HepG2 (cell line): ENCODE measurements around the gene DCP1B. TPM values are rescaled to one million over a fixed set of nuclear protein-coding genes. Genes with fewer than 3 reads are reported as not detected.

ENCODE experiments used
- CENPT ChIP-seq: sonication (generic); formaldehyde crosslinking; IDR thresholded peaks from 2 replicates; pipeline ENCODE4 v1.8.0; 2022; ENCODE audit warnings: low read depth, mild to moderate bottlenecking, moderate library complexity, missing genetic modification reagents
- CREB1 ChIP-seq, 2 experiments: fragments of 450-650 bp in 1 of 2; IDR thresholded peaks; 2 replicates each; pipeline ENCODE4 v1.6.1; 2016 to 2017; ENCODE audit warnings: control low read depth in 1 of 2, mild to moderate bottlenecking in 1 of 2, missing compliant biosample characterization in 1 of 2, missing genetic modification characterization in 1 of 2
- DDIT3 ChIP-seq: sonication (generic); formaldehyde crosslinking; IDR thresholded peaks from 2 replicates; pipeline ENCODE4 v1.4.0; 2020; ENCODE audit warnings: mild to moderate bottlenecking, missing genetic modification reagents
- DMAP1 ChIP-seq: IDR thresholded peaks from 2 replicates; pipeline ENCODE4 v1.6.1; 2016
- DRAP1 ChIP-seq: IDR thresholded peaks from 2 replicates; pipeline ENCODE4 v1.6.1; 2016; ENCODE audit warnings: missing genetic modification reagents, missing compliant biosample characterization
- GATAD2A ChIP-seq: IDR thresholded peaks from 2 replicates; pipeline ENCODE4 v1.6.1; 2016
- GPN1 ChIP-seq: sonication (generic); formaldehyde crosslinking; IDR thresholded peaks from 2 replicates; pipeline ENCODE4 v1.5.1; 2020; ENCODE audit warnings: missing genetic modification reagents, borderline replicate concordance
- HNRNPLL ChIP-seq: fragments of 200-400 bp; formaldehyde crosslinking; IDR thresholded peaks from 2 replicates; pipeline ENCODE4 v1.6.1; 2017; ENCODE audit warnings: mild to moderate bottlenecking, low read depth, low read length; ENCODE audit not compliant: poor library complexity, severe bottlenecking
- HOXD1 ChIP-seq: sonication (generic); formaldehyde crosslinking; IDR thresholded peaks from 2 replicates; pipeline ENCODE4 v1.5.0; 2020; ENCODE audit warnings: missing genetic modification reagents
- IKZF5 ChIP-seq: IDR thresholded peaks from 2 replicates; pipeline ENCODE4 v1.6.1; 2018; ENCODE audit warnings: missing genetic modification reagents, mild to moderate bottlenecking, missing compliant biosample characterization
- KLF6 ChIP-seq: IDR thresholded peaks from 2 replicates; pipeline ENCODE4 v1.8.0; 2016; ENCODE audit warnings: missing biosample characterization, missing genetic modification reagents
- MED1 ChIP-seq: sonication (generic); formaldehyde crosslinking; IDR thresholded peaks from 2 replicates; pipeline ENCODE4 v1.4.0; 2020; ENCODE audit warnings: missing genetic modification reagents
- POLR2G ChIP-seq: fragments of 200-400 bp; formaldehyde crosslinking; IDR thresholded peaks from 2 replicates; pipeline ENCODE4 v1.6.1; 2018; ENCODE audit warnings: mild to moderate bottlenecking, low read depth, low read length, moderate library complexity
- PPARG ChIP-seq: conservative IDR thresholded peaks from 2 replicates; pipeline ENCODE4 v1.6.1; 2016; ENCODE audit warnings: missing biosample characterization, missing genetic modification reagents
- REXO4 ChIP-seq: sonication (generic); formaldehyde crosslinking; IDR thresholded peaks from 2 replicates; pipeline ENCODE4 v1.8.0; 2022; ENCODE audit warnings: missing genetic modification reagents, mild to moderate bottlenecking, borderline replicate concordance
- RFXANK ChIP-seq: IDR thresholded peaks from 2 replicates; pipeline ENCODE4 v1.6.1; 2016
- SAP130 ChIP-seq: IDR thresholded peaks from 2 replicates; pipeline ENCODE4 v1.6.1; 2016; ENCODE audit warnings: low read depth
- SIX4 ChIP-seq: sonication (generic); formaldehyde crosslinking; IDR thresholded peaks from 2 replicates; pipeline ENCODE4 v1.4.0; 2020; ENCODE audit warnings: missing genetic modification reagents
- SKI ChIP-seq: fragments of 450-650 bp; IDR thresholded peaks from one replicate; pipeline ENCODE4 v1.6.1; 2018; ENCODE audit warnings: mild to moderate bottlenecking; ENCODE audit not compliant: partially characterized antibody
- TEF ChIP-seq: sonication (generic); formaldehyde crosslinking; IDR thresholded peaks from 2 replicates; pipeline ENCODE4 v1.5.0; 2020; ENCODE audit warnings: missing genetic modification reagents
- TGIF2 ChIP-seq: IDR thresholded peaks from 2 replicates; pipeline ENCODE4 v1.6.1; 2016; ENCODE audit warnings: control low read depth, missing compliant biosample characterization
- TRIM22 ChIP-seq: fragments of 450-650 bp; IDR thresholded peaks from 2 replicates; pipeline ENCODE4 v1.6.1; 2017
- ZNF124 ChIP-seq: sonication (generic); formaldehyde crosslinking; IDR thresholded peaks from 2 replicates; pipeline ENCODE4 v1.4.0; 2020; ENCODE audit warnings: missing genetic modification reagents
- ZNF20 ChIP-seq: sonication (generic); formaldehyde crosslinking; IDR thresholded peaks from 2 replicates; pipeline ENCODE4 v1.4.0; 2020; ENCODE audit warnings: mild to moderate bottlenecking, moderate library complexity, missing genetic modification reagents
- ZNF546 ChIP-seq: sonication (generic); formaldehyde crosslinking; conservative IDR thresholded peaks from 2 replicates; pipeline ENCODE4 v1.8.1; 2023; ENCODE audit warnings: mild to moderate bottlenecking, missing genetic modification reagents
- ZNF790 ChIP-seq: sonication (generic); formaldehyde crosslinking; IDR thresholded peaks from 2 replicates; pipeline ENCODE4 v1.8.0; 2022; ENCODE audit warnings: missing genetic modification reagents, mild to moderate bottlenecking, borderline replicate concordance
- polyA plus RNA-seq, 8 experiments: library from polyadenylated mRNA; depleted of rRNA in 3 of 8; stranded (reverse) in 7 of 8; unstranded in 1 of 8; fragments of >200 nt; fragmentation: Illumina TruSeq in 4 of 8; extraction: Trizol in 4 of 8; gene quantifications; 2 replicates each; pipeline versions ENCODE4 v1.2.1 to v1.2.3, GENCODE V29; 2011 to 2016; ENCODE audit warnings: low read depth in 4 of 8, missing spikeins in 1 of 8, mixed read lengths in 1 of 8; ENCODE audit not compliant: insufficient read depth in 1 of 8
- total RNA-seq, 5 experiments: library from RNA; depleted of rRNA; stranded (reverse); fragments of >200 nt; fragmentation: Illumina TruSeq; extraction: Trizol; gene quantifications; 2 replicates each; pipeline ENCODE4 v1.2.3, GENCODE V29; 2016; ENCODE audit warnings: low read depth in 1 of 5

DCP1B gene
- total and polyA plus RNA-seq, 2 of the 13 experiments (the other 11 are each of a cell fraction or from before 2014, with no cell fraction given) = 11.4 to 27.2 TPM

GRCh38 chr12:2004113-2004929 lies at the start of gene DCP1B (continued):
- TF ChIP-seq ZNF124 (CRISPR knock-in tag) (no peak), DRAP1 (CRISPR knock-in tag) (peak; percentile 72), GATAD2A (CRISPR knock-in tag) (peak; percentile 84), ZNF546 (CRISPR knock-in tag) (peak; percentile 92), HNRNPLL (peak; percentile 68), CENPT (CRISPR knock-in tag) (no peak), HOXD1 (0 out of 2 replicates have a peak, but pooled peaks have one; percentile 52), SIX4 (CRISPR knock-in tag) (peak; percentile 45; the same call in 1 of the 2 replicates), TEF (CRISPR knock-in tag) (0 out of 2 replicates have a peak, but pooled peaks have one; percentile 17), MED1 (CRISPR knock-in tag) (peak; percentile 88), GPN1 (no peak; the same call in 1 of the 2 replicates), KLF6 (CRISPR knock-in tag) (peak; percentile 30; the same call in 1 of the 2 replicates), IKZF5 (CRISPR knock-in tag) (peak; percentile 77; the same call in 1 of the 2 replicates), DDIT3 (CRISPR knock-in tag) (no peak), POLR2G (peak; percentile 87), RFXANK (CRISPR knock-in tag) (peak; percentile 79), TGIF2 (CRISPR knock-in tag) (no peak; the same call in 1 of the 2 replicates), REXO4 (CRISPR knock-in tag) (no peak), PPARG (CRISPR knock-in tag) (peak; percentile 39; the same call in 1 of the 2 replicates), ZNF790 (peak; percentile 74; the same call in 1 of the 2 replicates), ZNF20 (CRISPR knock-in tag) (no peak), CREB1 (IDR thresholded peaks at IDR 0.05) (peak; percentile 50), CREB1 (CRISPR knock-in tag; IDR thresholded peaks at IDR 0.05) (peak; percentile 61; the same call in 1 of the 2 replicates), TRIM22 (no peak), DMAP1 (peak; percentile 87; the same call in 1 of the 2 replicates), SAP130 (CRISPR knock-in tag) (peak; percentile 97), SKI (peak; percentile 80)
